ENCODE results near the gene AEN.
A peak's percentile ranks its signal among the peaks of the same experiment; 100 is the strongest.

The AEN gene

DNA sequence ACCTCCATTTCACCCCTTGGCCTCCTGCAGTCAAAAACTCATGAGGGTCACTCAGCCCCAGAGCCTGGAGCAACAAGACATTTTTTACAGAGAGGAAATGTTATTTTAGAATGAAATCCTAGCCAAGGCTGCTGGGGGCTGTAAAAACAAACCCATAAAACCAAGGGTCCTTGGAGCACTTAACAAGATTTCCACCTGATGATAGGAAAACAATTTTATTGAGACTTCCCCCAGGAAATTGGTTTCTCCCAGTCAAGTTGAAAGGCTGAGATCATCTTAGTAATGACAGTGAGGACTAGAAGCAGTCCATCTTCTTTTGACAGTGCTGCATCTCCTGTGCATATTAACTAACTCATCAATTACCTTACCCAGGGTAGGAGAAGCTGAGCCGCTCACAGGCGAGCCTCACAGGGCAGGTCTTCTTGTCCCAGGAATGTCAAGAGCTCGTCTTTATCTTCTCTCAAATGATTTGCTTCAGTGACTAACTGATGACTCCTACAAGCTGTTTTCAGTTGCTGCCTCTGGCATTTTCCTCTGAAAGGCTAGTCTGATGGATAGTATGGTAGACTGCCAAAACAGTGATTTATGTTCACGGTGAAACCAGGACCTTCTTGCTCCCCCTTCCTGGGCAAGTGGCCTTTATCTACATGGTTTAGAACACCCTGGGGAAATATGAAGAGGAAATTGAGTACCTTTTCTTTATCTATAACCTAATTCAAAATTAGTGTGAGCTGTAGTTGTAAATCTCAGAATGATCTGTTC is 34.6 kb upstream of the AEN start:
- no peak overlapping the region for H3K4me3 ChIP-seq (ENCODE audit: low read length)
- DNase-seq (ENCODE audit: low read depth): peak; percentile 74
- TF ChIP-seq, protein P1, sequence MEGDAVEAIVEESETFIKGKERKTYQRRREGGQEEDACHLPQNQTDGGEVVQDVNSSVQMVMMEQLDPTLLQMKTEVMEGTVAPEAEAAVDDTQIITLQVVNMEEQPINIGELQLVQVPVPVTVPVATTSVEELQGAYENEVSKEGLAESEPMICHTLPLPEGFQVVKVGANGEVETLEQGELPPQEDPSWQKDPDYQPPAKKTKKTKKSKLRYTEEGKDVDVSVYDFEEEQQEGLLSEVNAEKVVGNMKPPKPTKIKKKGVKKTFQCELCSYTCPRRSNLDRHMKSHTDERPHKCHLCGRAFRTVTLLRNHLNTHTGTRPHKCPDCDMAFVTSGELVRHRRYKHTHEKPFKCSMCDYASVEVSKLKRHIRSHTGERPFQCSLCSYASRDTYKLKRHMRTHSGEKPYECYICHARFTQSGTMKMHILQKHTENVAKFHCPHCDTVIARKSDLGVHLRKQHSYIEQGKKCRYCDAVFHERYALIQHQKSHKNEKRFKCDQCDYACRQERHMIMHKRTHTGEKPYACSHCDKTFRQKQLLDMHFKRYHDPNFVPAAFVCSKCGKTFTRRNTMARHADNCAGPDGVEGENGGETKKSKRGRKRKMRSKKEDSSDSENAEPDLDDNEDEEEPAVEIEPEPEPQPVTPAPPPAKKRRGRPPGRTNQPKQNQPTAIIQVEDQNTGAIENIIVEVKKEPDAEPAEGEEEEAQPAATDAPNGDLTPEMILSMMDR (IDR thresholded peaks at IDR 0.05; ENCODE audit: insufficient read depth, low read depth, low read length, missing control alignments): no peak

DNA sequence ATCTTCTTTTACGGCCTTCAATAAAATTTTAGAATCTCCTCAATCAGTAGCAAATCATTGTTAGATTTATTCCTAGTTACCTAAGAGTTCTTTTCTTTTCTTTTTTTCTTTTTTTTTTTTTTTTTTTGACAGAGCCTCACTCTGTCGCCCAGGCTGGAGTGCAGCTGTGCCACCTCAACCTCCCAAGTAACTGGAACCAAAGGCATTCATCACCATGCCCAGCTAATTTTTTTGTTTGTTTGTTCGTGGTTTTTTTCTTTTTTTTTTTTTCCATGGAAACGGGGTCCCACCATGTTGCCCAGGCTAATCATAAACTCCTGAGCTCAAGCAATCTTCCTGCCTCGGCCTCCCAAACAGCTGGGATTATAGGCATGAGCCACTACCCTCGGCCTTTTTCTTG is 30.4 kb upstream of the AEN start:
- DNase-seq (ENCODE audit: low read depth): no peak
- no peak overlapping the region for H3K4me3 ChIP-seq (ENCODE audit: low read length)
- TF ChIP-seq, protein P1 (IDR thresholded peaks at IDR 0.05; ENCODE audit: insufficient read depth, low read depth, low read length, missing control alignments): no peak

DNA sequence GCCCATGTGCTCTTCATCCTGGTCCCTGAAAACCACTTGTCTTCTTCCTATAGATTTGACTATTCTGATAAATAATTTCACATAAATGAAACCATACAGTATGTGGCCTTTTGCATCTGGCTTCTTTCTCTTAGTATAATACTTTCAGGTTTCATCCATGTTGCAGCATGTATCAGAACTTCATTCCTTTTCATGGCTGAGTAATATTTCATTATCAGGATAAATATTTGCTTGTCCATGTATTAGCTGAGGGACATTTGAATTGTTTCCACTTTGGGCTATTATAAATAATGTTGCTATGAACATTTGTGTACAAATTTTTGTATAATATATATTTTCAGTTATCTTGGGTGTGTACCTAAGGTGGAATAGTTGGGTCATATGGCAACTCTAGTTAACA is 29.8 kb upstream of the AEN start:
- TF ChIP-seq, protein P1 (IDR thresholded peaks at IDR 0.05; ENCODE audit: insufficient read depth, low read depth, low read length, missing control alignments): no peak
- DNase-seq (ENCODE audit: low read depth): no peak

DNA sequence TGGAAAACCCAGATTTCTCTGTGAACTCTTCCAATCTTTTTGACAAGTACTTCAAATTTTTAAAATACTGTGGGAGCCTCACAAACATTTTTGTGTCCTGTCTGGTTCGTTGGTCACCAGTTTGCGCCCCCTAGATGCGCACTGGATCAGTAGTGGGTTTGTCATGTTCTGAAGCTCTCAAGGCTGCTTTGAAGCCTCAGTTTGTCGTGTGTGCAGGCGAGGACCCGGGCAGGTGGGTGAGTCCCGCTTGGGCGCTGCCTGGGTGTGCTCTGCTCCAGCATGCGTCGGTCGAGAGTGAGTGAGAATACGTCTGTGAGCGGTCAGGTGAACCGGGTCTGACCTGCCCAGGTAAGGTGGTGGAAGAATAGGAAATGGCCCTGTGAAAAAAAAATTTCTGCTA is 17.3 kb upstream of the AEN start:
- TF ChIP-seq, protein P1 (IDR thresholded peaks at IDR 0.05; ENCODE audit: insufficient read depth, low read depth, low read length, missing control alignments): no peak
- H3K4me3 ChIP-seq (ENCODE audit: low read length): no peak overlapping the region
- DNase-seq (ENCODE audit: low read depth): no peak

More for the DNA sequence above, 29.8 kb upstream of the AEN start:
- H3K4me3 ChIP-seq (ENCODE audit: low read length): no peak overlapping the region

DNA sequence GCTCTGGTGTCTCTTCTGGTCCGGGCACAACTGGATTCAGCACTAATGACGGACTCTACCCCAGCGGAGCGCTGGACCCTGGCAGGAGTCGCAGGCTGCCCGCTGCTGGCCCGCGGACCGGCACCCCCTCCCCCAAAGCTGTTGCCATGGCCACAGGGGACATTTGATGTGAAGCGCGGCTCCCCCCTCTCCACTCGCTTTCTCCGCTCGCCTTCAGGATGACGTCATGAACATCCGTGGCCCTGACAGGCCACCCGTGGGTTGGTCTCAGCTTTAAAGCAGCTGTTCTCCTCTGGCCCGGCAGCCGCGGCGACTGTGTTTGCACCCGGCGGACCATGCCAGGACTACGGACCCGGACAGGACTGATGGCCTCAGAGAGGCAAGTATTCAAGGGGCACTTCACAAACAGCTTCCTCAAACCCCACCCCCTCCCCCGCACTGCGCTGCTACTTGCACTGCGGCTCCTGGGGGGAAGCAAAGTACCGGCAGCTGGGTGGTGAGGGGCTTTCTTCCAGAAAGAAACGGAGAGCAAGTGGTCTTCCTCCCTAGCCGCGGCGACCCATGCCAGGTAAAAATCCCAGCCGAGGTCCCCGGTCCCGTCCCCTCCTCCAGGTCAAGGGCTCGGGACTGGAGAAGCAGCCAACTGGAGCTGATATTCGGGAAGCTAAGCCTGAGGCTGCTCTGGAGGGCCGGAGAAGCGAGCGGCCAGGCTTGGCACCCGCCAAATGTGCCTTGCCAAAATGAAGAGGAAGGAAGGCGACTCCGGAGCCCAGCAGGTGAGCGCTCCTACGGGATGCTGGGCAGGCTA is 16.6 kb upstream of the AEN start:
- H3K4me3 ChIP-seq (ENCODE audit: low read length): no peak overlapping the region
- DNase-seq (ENCODE audit: low read depth): no peak
- TF ChIP-seq, protein P1 (IDR thresholded peaks at IDR 0.05; ENCODE audit: insufficient read depth, low read depth, low read length, missing control alignments): no peak

DNA sequence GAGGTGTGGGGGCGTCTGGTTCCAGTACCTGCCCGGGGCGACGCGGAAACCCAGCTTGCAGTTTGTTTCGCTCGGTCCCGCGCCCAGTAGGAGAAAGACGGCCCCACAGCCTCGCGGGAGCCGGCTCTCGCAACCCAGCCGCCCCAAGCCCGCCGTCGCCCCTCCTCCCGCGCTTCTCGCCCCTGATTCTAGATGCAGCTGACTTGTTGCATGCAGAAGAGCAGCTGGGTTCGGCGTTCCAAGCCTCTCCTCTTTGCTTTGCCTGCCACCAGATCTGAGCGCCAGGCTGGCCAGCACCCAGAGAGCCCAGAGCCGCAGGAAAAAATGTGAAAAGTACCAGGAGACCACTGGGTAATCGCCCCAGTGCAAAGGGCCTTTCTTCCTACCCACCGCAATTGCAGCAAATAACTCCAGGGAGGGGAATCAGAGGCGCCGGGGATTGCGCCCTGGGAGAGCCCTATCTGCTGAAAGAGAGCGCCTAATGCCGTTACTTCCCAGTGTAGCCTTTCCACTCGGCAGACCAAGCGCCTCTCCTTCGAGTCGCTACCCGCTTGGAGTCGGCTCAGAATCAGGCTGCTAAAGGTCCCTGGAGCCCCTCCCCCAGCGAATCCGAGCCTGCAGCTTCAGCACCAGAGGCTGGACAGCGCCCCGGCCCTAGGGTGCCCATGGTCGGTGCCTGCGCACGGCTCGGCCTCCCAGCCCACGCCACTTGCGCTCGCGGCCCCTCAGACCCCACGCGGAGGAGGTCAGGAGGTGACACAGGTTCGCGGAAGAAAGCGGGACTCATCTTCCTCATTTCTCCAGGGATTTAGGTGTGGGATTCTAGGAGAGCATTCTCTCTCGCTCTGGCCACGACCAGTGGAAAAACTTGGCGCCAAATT is 15.7 kb upstream of the AEN start:
- TF ChIP-seq, protein P1 (IDR thresholded peaks at IDR 0.05; ENCODE audit: insufficient read depth, low read depth, low read length, missing control alignments): no peak
- H3K4me3 ChIP-seq (ENCODE audit: low read length): no peak overlapping the region
- DNase-seq (ENCODE audit: low read depth): peak; percentile 52

Measured in epithelial cell of esophagus (primary cell).